A673 (cell line): ENCODE data around the gene LITAFD. TPM values are rescaled to one million over a fixed set of nuclear protein-coding genes. Genes with fewer than 3 reads are reported as not detected.

Experiments
- BruUV-seq: library from RNA; stranded (reverse); fragments of 400-500 nt; replicated peaks from 2 replicates; lab custom pipeline; 2021; lab: Mats Ljungman, UMichigan
- CTCF ChIA-PET: fragments of 300-600 bp; sonication (Branson Sonifier 250); formaldehyde crosslinking; loops from one replicate; lab custom pipeline; 2022; ENCODE audit warnings: antibody characterized with exemption; lab: Charles Lee
- POLR2A ChIA-PET: fragments of 300-600 bp; sonication (Branson Sonifier 250); formaldehyde crosslinking; loops from one replicate; lab custom pipeline; 2022; ENCODE audit warnings: antibody characterized with exemption; ENCODE audit not compliant: low non-redundant PET; lab: Charles Lee
- DNase-seq: peaks from one replicate; pipeline ENCODE4 v3.0.0-alpha.2; 2015; ENCODE audit warnings: low spot score
- H3K27ac ChIP-seq: fragments of 200-600 bp; sonication (generic); 2 replicates; pipeline ENCODE4 v1.5.1; 2016; ENCODE audit warnings: mixed run types, low read depth, mild to moderate bottlenecking, mixed read lengths, antibody characterized with exemption, low read length; ENCODE audit not compliant: poor library complexity, severe bottlenecking
- H3K27me3 ChIP-seq: fragments of 200-600 bp; sonication (generic); replicated peaks from 2 replicates; pipeline ENCODE4 v1.6.1; 2017; ENCODE audit warnings: mixed run types, low read depth, mild to moderate bottlenecking, mixed read lengths, antibody characterized with exemption, low read length; ENCODE audit not compliant: insufficient read depth, poor library complexity
- H3K36me3 ChIP-seq: fragments of 200-600 bp; sonication (generic); 2 replicates; pipeline ENCODE4 v1.6.1; 2016; ENCODE audit warnings: mixed run types, mild to moderate bottlenecking, mixed read lengths, antibody characterized with exemption, low read length; ENCODE audit not compliant: insufficient read depth, poor library complexity, severe bottlenecking
- H3K4me1 ChIP-seq: fragments of 200-600 bp; sonication (generic); 2 replicates; pipeline ENCODE4 v1.6.1; 2017; ENCODE audit warnings: mixed run types, mild to moderate bottlenecking, mixed read lengths, antibody characterized with exemption, low read length; ENCODE audit not compliant: insufficient read depth, poor library complexity, severe bottlenecking
- H3K4me3 ChIP-seq: fragments of 200-600 bp; sonication (generic); 2 replicates; pipeline ENCODE4 v1.5.1; 2016; ENCODE audit warnings: low read depth, mixed run types, mild to moderate bottlenecking, mixed read lengths, low read length; ENCODE audit not compliant: poor library complexity, severe bottlenecking
- H3K9me3 ChIP-seq: fragments of 200-600 bp; sonication (generic); 2 replicates; pipeline ENCODE4 v1.6.1; 2016; ENCODE audit warnings: mixed run types, low read depth, mild to moderate bottlenecking, mixed read lengths, antibody characterized with exemption, low read length; ENCODE audit not compliant: poor library complexity, severe bottlenecking
- EZH2 ChIP-seq: fragments of 200-600 bp; sonication (generic); IDR thresholded peaks from 2 replicates; pipeline ENCODE4 v1.6.1; 2017; ENCODE audit warnings: borderline replicate concordance, low read depth, mild to moderate bottlenecking, mixed read lengths, antibody characterized with exemption, low read length; ENCODE audit not compliant: poor library complexity, severe bottlenecking
- intact Hi-C: fragments of 100-400 bp; cut with micrococcal nuclease; formaldehyde crosslinking; loops from one replicate; pipeline ENCODE4 v1.10.0; 2022; ENCODE audit not compliant: unreplicated experiment
- total RNA-seq: library from RNA; stranded (reverse); gene quantifications from 2 replicates; pipeline ENCODE4 v1.2.3, GENCODE V29; 2021
- TF ChIP-seq, protein P1 (sequence below): fragments of 300-800, 200-600 bp; sonication (generic); conservative IDR thresholded peaks from 2 replicates; pipeline ENCODE4 v1.5.1; 2017; ENCODE audit warnings: low read depth, mild to moderate bottlenecking, antibody characterized with exemption, low read length, moderate library complexity, mixed read lengths

The LITAFD gene
- total RNA-seq, 1 experiment from 2014 or later: not detected

GRCh38 chr16:8882725-8883377 is 700 bp downstream of the LITAFD start:
- no peak for DNase-seq
- no peak for TF ChIP-seq EZH2
- TF ChIP-seq, protein P1, sequence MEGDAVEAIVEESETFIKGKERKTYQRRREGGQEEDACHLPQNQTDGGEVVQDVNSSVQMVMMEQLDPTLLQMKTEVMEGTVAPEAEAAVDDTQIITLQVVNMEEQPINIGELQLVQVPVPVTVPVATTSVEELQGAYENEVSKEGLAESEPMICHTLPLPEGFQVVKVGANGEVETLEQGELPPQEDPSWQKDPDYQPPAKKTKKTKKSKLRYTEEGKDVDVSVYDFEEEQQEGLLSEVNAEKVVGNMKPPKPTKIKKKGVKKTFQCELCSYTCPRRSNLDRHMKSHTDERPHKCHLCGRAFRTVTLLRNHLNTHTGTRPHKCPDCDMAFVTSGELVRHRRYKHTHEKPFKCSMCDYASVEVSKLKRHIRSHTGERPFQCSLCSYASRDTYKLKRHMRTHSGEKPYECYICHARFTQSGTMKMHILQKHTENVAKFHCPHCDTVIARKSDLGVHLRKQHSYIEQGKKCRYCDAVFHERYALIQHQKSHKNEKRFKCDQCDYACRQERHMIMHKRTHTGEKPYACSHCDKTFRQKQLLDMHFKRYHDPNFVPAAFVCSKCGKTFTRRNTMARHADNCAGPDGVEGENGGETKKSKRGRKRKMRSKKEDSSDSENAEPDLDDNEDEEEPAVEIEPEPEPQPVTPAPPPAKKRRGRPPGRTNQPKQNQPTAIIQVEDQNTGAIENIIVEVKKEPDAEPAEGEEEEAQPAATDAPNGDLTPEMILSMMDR: no peak
- intact Hi-C loops: no loop called here
- no peak overlapping the region for H3K27ac ChIP-seq
- POLR2A ChIA-PET: no interaction called here
- H3K9me3 ChIP-seq: no peaks in the 10 kb centered on the region
- no peaks in the 10 kb centered on the region for H3K4me1 ChIP-seq
- H3K36me3 ChIP-seq: no peaks in the 10 kb centered on the region
- no peak overlapping the region for H3K4me3 ChIP-seq
- no TSS peak for BruUV-seq
- no peaks in the 10 kb centered on the region for H3K27me3 ChIP-seq
- CTCF ChIA-PET: no interaction called here

DNA sequence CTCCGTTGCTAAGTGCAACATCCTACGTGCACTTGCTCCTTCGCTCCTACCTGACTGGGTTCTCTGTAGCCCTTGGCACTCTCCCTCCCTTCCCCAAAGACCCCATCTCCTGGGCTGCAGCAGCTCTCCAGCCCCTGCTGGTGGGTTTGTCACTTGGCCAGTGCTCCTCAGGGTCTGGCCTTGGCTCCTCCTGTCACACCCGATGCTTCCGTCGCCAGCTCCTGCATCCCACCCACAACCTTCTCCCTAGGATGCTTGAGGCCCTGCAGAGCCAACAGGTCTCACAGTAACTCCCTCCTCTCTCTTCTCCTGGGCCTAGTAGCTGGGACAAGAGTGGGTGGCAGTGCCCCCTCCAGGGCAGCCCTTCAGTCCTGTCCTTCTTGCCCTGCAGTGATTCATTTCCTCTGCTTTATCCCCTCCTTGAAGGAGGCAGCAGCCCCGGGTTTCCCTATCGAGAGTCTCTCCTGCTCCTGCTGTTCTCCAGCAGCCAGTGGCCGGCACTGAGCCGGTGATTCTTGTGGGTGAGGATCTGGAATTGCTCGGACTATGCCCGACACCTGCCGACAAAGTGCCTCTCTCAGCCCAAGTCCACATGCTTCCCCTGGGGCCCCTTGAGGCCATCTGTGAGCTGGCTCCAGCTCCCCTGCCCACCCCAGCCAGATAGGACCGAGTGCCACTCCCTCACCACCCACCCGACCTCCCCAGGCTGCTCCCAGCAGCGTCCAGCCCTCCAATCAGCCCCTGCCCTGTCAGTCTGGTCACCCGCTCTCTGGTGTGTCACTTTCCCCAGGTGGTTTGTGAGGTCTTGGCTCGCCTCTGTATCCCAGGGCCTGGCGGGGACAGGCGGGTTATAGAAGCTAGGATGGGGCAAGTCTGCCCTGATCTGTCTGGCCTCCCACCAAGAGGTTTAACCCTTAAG is 3.8 kb downstream of the LITAFD start:
- BruUV-seq: no TSS peak
- Histone ChIP-seq H3K36me3 (peaks cover 17% of the 10 kb centered on the region), H3K27ac (no peak overlapping the region), H3K27me3 (no peaks in the 10 kb centered on the region), H3K4me3 (no peak overlapping the region), H3K4me1 (no peaks in the 10 kb centered on the region), H3K9me3 (no peaks in the 10 kb centered on the region)
- CTCF ChIA-PET: interaction anchor here (0.9 kb wide), 1 partner anchor 249 kb away, joined by 3 read pairs; no protein-coding TSS in a partner anchor
- no peak for DNase-seq
- TF ChIP-seq, protein P1: no peak
- no peak for TF ChIP-seq EZH2
- intact Hi-C loops: no loop called here
- POLR2A ChIA-PET: no interaction called here

DNA sequence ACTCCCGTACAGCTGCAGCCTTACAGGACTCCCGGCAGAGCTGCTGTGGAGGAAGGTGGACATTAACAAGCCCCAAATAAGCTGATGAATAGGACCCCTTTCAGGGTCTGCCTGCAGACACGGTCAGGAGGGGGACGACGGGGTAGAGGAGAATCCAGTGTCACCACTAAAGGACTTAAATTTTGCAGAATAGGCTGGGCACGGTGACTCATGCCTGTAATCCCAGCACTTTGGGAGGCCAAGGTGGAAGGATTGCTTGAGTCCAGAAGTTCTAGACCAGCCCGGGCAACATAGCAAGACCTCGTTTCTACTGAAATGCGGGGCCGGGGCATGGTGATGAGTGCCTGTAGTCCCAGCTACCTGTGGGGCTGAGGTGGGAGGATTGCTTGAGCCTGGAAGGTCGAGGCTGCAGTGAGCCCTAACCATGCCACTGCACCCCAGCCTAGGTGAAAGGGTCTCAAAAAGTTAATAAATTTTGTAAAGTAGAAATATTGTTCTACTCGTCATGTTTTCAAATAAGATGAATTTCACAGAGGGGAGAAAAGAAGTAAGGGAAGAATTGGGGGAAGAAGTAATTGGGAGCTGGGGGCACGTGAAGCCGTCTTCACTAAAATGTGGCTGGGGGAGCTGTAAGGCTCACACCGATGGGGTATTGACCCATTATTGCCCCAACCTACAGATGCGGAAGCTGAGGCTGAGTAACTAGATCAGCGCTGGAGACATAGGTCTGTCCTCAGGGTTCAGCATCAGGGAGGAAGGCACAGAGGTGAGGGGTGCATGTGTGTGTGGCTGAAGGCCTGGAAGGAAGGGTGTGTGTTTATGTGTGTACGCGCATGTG is 4.7 kb downstream of the LITAFD start:
- intact Hi-C loops: no loop called here
- no peaks in the 10 kb centered on the region for H3K4me1 ChIP-seq
- no peaks in the 10 kb centered on the region for H3K27me3 ChIP-seq
- no TSS peak for BruUV-seq
- no peak overlapping the region for H3K4me3 ChIP-seq
- no peak for TF ChIP-seq EZH2
- TF ChIP-seq, protein P1: no peak
- POLR2A ChIA-PET: no interaction called here
- no peaks in the 10 kb centered on the region for H3K9me3 ChIP-seq
- CTCF ChIA-PET: interaction anchor here (0.9 kb wide), 1 partner anchor 248 kb away, joined by 3 read pairs; no protein-coding TSS in a partner anchor
- no peak for DNase-seq
- peaks cover 25% of the 10 kb centered on the region for H3K36me3 ChIP-seq
- no peak overlapping the region for H3K27ac ChIP-seq
